Effector memory CD4-positive, alpha-beta T cell (primary cell): ENCODE measurements around the gene CABP1.
A peak's percentile ranks its signal among the peaks of the same experiment; 100 is the strongest.

Source experiments
- DNase-seq, 3 donors: peaks; one replicate each; pipeline ENCODE4 v3.0.0-alpha.2; 2020
- H3K27ac ChIP-seq: 2 replicates; pipeline ENCODE4 v1.7.0; 2013; ENCODE audit warnings: mild to moderate bottlenecking, low read length, moderate library complexity; ENCODE audit not compliant: insufficient read depth, poor library complexity, severe bottlenecking
- H3K27me3 ChIP-seq: replicated peaks from 2 replicates; pipeline ENCODE4 v1.7.0; 2013; ENCODE audit warnings: mild to moderate bottlenecking, low read length; ENCODE audit not compliant: insufficient read depth, control insufficient read depth, poor library complexity, severe bottlenecking
- H3K36me3 ChIP-seq: 2 replicates; pipeline ENCODE4 v1.7.0; 2013; ENCODE audit warnings: mild to moderate bottlenecking, low read length, moderate library complexity; ENCODE audit not compliant: control insufficient read depth, insufficient read depth
- H3K4me1 ChIP-seq: 2 replicates; pipeline ENCODE4 v1.7.0; 2013; ENCODE audit warnings: low read length, mild to moderate bottlenecking; ENCODE audit not compliant: control insufficient read depth, insufficient read depth, poor library complexity, severe bottlenecking
- H3K4me3 ChIP-seq: 2 replicates; pipeline ENCODE4 v1.7.0; 2013; ENCODE audit warnings: low read length, low read depth, mild to moderate bottlenecking; ENCODE audit not compliant: insufficient read depth, poor library complexity, severe bottlenecking
- H3K9me3 ChIP-seq: 2 replicates; pipeline ENCODE4 v1.7.0; 2013; ENCODE audit warnings: mild to moderate bottlenecking, low read length, moderate library complexity; ENCODE audit not compliant: control insufficient read depth

The CABP1 gene

DNA sequence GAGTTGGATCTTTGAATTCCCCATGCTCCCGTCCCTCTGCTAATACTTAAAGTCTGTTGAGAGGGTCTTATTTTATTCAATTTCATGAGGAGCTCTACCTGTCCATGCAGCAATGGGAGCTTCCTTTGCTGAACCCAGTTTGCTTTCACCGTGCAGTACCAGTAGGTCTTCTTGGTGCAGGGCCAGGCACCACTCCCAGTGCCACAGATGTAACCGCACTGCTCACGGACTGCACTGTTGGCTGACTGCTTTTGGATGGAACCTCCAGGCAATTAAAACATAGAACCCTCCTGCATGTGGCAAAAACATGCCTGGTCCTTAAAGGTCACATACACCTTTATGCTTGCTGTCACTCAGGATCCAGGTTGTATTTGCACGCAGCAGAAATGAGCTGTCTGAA is 9.3 kb upstream of the CABP1 start:
- DNase-seq, result no peak
- Histone ChIP-seq H3K9me3 (no peaks in the 10 kb centered on the region), H3K4me3 (no peak overlapping the region), H3K4me1 (no peaks in the 10 kb centered on the region), H3K36me3 (no peaks in the 10 kb centered on the region), H3K27ac (no peak overlapping the region), H3K27me3 (no peaks in the 10 kb centered on the region)

- Histone ChIP-seq H3K36me3 (no peaks in the 10 kb centered on the region), H3K4me1 (peaks cover 10% of the 10 kb centered on the region), H3K9me3 (no peaks in the 10 kb centered on the region), H3K27me3 (peaks cover 24% of the 10 kb centered on the region), H3K27ac (no peak overlapping the region), H3K4me3 (peak overlapping the region; percentile 45)
- peak; percentile 6 to 25 (median 19) for DNase-seq
Observed at GRCh38 chr12:120640861-120641833, 721 bp downstream of the CABP1 start.

DNA sequence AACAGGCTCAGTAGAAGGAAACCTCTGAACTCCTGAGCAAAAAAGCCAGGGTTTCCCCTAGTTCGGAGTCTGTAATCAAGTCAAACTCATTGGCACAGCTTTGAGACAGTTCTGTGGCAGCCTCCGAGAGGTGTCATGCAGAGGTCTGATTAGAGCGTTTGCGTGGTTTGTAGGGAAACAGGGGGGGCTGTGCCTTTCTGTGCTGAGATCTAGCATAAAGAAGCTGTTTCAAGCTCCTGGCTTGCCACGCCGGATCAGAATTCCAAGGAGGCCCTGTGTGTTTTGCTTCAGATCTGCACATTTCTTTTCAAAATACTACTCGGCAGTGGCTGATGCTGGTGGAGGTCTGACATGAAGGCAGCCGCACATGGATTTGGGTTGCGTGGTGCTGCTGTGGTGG is 1.7 kb downstream of the CABP1 start:
- Histone ChIP-seq H3K9me3 (no peaks in the 10 kb centered on the region), H3K4me3 (no peak overlapping the region), H3K27me3 (peaks cover 27% of the 10 kb centered on the region), H3K4me1 (peaks cover 10% of the 10 kb centered on the region), H3K27ac (no peak overlapping the region), H3K36me3 (no peaks in the 10 kb centered on the region)
- DNase-seq, result no peak

DNA sequence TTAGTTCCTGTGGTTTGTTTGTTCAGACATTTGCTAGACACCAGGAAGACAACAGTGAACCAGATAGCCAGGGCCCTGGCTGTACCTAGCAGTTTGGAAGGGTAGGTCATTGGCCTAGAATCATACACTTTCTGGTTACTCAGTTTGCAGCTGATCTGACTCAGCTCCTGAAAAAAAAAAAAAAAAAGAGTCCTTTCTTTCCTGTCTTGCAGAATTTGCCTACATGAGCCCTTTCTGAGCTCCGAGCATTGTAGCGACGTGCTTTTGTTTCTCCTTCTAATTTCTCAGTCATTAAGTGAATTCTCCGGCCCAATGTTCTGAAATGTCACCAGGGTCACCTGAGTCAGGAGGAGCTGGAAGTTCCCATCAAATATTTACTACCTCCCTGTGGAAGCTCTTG is 2.4 kb downstream of the CABP1 start:
- no peak overlapping the region for H3K4me3 ChIP-seq
- peaks cover 10% of the 10 kb centered on the region for H3K4me1 ChIP-seq
- DNase-seq, result no peak
- H3K9me3 ChIP-seq, result no peaks in the 10 kb centered on the region
- H3K27me3 ChIP-seq, result peaks cover 27% of the 10 kb centered on the region
- no peaks in the 10 kb centered on the region for H3K36me3 ChIP-seq
- no peak overlapping the region for H3K27ac ChIP-seq

DNA sequence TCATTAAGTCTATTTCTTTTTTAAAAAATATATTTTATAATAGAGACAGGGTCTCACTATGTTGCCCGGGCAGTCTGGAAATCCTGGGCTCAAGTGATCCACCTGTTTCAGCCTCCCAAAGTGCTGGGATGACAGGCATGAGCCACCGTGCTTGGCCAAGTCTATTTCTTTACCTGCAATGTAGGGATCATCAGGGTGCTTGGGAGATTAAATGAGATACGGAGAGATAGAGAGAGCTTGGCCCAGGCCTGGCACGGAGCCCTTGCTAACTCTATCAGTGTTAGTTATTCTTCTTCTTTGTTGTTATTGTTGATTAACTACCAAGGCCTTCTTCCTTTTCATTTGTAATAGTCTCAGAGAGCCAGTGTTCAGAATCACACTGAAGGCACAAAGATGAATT is 3.1 kb downstream of the CABP1 start:
- Histone ChIP-seq H3K27ac (no peak overlapping the region), H3K4me1 (peaks cover 10% of the 10 kb centered on the region), H3K9me3 (no peaks in the 10 kb centered on the region), H3K36me3 (no peaks in the 10 kb centered on the region), H3K27me3 (peaks cover 27% of the 10 kb centered on the region), H3K4me3 (no peak overlapping the region)
- DNase-seq, result no peak

- Histone ChIP-seq H3K27me3 (peaks cover 33% of the 10 kb centered on the region), H3K9me3 (no peaks in the 10 kb centered on the region), H3K4me1 (peaks cover 16% of the 10 kb centered on the region), H3K4me3 (no peak overlapping the region), H3K27ac (no peak overlapping the region), H3K36me3 (no peaks in the 10 kb centered on the region)
- no peak for DNase-seq
Observed at GRCh38 chr12:120646044-120646443, 5.6 kb downstream of the CABP1 start.

DNA sequence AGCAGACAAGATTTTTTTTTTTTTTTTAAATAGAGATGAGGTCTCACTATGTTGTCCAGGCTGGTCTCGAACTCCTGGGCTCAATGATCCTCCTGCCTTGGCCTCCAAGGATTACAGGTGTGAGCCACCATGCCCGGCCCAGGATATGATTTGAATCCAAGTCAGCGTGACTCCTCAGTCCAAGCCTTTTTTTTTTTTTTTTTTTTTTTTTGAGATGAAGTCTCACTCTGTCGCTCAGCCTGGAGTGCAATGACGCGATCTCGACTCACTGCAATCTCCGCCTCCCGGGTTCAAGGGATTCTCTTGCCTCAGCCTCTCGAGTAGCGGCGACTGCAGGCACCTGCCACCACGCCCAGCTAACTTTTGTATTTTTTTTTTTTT is 6.9 kb downstream of the CABP1 start:
- Histone ChIP-seq H3K4me1 (peaks cover 11% of the 10 kb centered on the region), H3K27ac (no peak overlapping the region), H3K27me3 (peaks cover 21% of the 10 kb centered on the region), H3K36me3 (no peaks in the 10 kb centered on the region), H3K9me3 (no peaks in the 10 kb centered on the region), H3K4me3 (no peak overlapping the region)
- no peak for DNase-seq

- H3K27me3 ChIP-seq, result peaks cover 15% of the 10 kb centered on the region
- no peak for DNase-seq
Observed at GRCh38 chr12:120649442-120650232, 9.2 kb downstream of the CABP1 start.

GRCh38 chr12:120650233-120650690 is 9.8 kb downstream of the CABP1 start:
- H3K27ac ChIP-seq, result no peak overlapping the region
- H3K9me3 ChIP-seq, result no peaks in the 10 kb centered on the region
- H3K4me3 ChIP-seq, result no peak overlapping the region
- H3K36me3 ChIP-seq, result no peaks in the 10 kb centered on the region
- H3K27me3 ChIP-seq, result peaks cover 15% of the 10 kb centered on the region
- H3K4me1 ChIP-seq, result peaks cover 11% of the 10 kb centered on the region
- DNase-seq, result no peak

More at GRCh38 chr12:120649442-120650232, 9.2 kb downstream of the CABP1 start:
- no peak overlapping the region for H3K4me3 ChIP-seq
- no peaks in the 10 kb centered on the region for H3K36me3 ChIP-seq
- H3K27ac ChIP-seq, result no peak overlapping the region
- H3K4me1 ChIP-seq, result peaks cover 11% of the 10 kb centered on the region
- H3K9me3 ChIP-seq, result no peaks in the 10 kb centered on the region

DNA sequence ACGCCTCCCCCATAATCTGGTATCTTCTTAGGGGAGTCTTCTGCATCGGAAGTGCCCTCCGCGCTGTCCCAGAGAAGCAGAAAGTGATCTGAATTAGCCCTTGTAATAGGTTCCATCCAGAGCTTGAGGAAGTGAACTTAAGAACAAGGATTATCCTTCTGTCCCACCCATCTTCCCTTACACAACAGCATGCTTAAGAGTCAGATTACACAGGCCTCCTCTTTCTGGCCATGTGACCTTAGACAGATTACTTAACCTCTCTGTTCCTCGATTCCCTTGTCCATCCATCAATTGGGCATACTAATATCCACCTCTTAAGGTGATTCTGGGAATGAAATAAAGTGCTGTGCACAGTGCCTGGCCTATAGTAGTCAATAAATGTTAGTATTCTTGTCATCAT is 11.4 kb downstream of the CABP1 start:
- Histone ChIP-seq H3K4me3 (no peak overlapping the region), H3K36me3 (no peaks in the 10 kb centered on the region), H3K27ac (no peak overlapping the region), H3K4me1 (peaks cover 11% of the 10 kb centered on the region), H3K27me3 (peaks cover 12% of the 10 kb centered on the region), H3K9me3 (no peaks in the 10 kb centered on the region)
- no peak for DNase-seq
